ENCODE results near the gene NELFA.

NELFA gene

DNA sequence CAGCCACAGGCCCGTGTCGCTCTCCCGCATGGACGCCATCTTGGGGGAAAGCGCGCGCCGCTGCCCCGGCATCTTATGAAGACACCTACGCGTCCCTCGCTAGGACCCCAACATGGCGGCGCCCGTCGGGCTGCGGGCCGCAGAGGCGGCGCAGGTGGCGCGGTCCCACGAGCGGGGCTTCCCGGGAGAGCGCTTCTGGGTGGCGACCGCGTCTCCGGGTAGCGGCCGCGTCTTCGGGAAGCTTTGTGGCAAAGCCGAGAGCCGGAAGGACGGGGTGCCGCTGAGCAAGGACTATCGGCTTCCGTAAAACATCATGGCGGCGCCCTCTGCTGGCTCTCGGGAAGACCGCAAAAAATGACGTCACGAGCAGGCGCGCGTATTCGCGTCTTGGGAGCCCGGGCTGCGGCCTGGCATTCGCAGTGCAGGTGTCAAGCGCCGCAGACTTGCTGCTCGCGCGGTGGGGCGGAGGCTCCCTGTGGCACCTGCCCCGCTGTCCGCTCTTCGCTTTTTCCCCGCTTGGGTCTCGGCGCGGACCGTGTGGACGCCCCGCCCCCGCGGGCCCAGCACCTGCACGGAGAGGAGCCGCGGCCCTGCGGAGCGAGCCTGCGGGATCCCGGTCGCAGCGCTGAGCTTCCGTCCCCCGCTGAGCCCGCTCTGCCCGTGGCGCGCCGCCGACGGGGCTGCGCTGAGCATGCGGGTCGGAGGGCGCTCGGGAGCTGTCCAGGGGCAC, at the start of gene NELFA:
NELFA (minus strand) TSS at position 54 of the 730 bp plus-strand sequence; CDS start at position 39, 15 bp downstream.
- DNase-seq = peak; percentile 73

DNA sequence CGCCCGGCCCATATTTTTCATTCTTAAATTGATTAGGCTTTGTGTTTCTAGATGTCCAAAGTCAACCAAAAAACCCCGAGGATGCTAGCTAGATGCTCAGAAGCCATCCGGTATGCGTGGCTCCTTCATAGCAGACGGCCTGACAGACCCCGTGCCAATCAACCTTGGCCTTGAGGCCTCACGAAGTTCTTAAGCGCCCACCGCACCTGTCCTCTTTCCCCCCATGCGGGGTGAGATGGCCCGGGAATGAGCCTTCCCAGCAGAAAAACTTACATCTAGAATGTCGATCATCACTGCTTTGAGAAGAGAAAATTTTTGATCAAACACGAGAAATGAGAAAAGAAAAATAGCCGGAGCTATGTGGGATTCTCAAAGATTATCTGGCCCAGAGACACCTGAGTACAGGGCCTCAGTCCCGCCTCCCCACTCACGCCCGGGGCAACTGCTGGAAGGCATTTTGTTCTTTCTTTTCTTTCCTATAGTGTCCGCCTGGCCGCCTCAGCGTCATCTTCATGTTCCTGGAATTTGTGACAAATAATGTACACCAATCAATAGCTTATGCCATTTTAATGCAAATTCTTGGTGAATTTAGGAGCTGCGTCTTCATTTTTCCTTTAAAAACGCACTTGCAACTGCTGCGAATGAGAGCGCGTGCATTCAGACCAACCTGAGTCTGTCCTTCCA, 48.8 kb upstream of the NELFA start:
- DNase-seq = no peak

DNA sequence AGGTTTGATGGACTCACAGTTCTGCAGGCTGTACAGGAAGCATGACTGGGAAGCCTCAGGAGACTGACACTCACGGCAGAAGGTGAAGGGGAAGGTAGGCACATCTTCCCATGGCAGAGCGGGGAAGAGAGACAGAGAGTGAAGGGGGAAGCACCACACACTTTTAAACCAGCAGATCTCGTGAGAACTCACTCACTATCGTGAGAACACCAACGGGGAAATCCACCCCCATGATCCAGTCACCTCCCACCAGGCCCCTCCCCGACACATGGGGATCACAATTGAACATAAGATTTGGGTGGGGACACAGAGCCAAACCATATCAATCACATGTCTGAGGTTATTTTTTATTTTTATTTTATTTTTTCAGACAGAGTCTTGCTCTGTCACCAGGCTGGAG, 45.4 kb upstream of the NELFA start:
- DNase-seq = no peak

DNA sequence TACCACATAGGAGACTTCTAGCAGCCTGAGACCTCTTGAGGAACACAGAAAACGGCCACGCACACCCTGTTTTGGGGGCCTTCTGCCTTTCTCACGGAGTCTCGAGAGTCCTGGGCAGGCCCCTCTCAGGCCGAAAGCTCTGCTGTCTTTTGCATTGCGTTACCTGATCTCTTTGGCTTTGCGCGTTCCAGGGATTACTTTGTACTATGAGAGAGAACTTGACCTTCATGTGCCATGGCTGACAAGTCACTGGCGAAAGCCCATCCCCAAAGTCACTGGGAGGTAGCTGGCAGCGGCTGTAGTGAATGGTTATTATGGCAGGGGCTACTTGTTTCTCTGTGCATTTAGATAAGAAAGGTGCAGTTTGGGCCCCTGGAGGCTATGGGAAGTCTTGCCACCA, 42.3 kb upstream of the NELFA start:
- DNase-seq = no peak

DNA sequence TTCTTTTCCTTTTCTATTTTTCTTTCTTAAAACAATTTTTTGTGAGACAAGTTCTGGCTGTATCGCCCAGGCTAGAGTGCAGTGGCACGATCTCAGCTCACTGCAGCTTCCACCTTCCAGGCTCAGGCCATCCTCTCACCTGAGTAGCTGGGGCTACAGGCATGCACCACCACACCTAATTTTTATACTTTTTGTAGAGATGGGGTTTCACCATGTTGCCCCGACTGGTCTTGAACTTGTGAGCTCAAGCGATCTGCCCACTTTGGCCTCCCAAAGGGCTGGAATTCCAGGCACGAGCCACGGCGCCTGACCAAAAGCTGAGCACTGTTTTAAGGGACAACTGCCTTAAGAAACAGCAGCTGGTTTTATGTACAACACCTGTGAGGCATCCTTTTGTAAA, 41.0 kb upstream of the NELFA start:
- DNase-seq = no peak

DNA sequence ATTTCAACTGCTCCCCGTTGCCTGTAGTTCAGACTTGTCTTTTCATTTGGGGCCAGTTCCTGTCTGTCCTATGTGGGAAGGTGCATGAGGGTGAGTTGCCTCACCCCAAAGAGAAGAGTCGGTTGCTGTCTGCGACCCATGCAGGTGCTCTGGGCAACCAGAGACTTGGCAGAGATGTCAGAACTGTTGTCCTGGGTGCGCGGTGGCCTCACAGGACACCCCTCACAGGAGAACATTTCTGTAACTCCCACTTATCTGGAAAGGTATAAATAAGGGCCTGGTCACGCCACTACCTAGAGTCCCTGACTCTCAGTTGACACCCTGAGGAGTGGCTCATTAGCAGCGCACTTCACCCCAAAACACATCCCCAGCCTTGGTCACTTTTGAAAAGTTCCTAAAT, 40.6 kb upstream of the NELFA start:
- DNase-seq = no peak

DNA sequence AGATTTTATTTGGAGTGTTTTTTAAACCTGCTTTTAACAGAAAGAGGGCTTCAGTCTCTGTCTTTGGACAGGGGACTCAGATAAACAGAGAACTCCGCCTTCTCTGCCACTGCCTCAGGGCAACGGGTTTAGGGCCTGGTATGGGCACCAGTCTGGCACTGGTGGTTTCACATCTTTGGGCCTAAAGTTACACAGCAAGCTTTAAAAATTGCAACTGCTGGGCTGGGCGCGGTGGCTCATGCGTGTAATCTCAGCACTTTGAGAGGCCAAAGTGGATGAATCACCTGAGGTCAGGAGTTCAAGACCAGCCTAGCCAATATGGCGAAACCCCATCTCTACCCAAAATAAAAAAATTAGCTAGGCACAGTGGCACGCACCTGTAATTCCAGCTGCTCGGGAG, 40.1 kb upstream of the NELFA start:
- DNase-seq = no peak

DNA sequence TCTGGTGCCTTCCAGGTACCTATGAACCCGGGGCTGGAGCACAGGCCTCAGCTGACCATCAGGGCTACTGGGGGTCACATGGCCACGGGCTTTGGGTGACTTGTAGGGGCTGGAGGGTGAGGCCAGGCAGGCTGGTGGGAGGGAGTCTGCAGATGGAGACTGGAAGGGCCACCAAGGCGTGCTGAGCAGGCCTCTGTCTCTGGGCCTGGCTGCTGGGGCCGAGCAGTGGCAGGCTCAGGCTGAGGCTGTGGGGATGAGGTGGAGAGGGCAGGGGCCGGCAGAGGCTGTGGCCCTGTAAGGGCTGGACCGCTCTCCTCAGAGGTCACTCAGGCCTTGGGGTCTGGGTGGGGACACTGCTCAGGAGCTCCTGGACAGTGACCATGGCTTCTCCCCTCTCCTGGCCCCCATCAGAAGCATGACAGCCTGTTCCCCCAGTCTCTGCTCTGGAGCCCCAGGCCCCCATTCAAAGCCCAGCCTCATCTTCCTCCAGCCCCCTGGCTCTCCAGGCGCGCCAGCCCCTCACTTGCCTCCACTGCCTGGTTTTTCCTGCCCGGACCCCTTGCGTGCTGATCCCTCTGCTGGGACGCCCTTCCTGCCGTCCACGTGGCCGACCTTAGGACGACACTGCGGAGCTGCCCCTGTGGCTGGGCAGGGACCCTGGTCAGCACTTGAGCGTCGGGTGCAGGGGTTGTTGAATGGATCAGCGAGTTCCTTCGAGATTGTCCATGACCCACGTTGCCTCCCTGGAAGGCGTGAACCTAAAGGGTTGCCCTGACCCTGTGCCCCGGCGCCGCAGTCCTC, 39.2 kb upstream of the NELFA start:
- no peak for DNase-seq

DNA sequence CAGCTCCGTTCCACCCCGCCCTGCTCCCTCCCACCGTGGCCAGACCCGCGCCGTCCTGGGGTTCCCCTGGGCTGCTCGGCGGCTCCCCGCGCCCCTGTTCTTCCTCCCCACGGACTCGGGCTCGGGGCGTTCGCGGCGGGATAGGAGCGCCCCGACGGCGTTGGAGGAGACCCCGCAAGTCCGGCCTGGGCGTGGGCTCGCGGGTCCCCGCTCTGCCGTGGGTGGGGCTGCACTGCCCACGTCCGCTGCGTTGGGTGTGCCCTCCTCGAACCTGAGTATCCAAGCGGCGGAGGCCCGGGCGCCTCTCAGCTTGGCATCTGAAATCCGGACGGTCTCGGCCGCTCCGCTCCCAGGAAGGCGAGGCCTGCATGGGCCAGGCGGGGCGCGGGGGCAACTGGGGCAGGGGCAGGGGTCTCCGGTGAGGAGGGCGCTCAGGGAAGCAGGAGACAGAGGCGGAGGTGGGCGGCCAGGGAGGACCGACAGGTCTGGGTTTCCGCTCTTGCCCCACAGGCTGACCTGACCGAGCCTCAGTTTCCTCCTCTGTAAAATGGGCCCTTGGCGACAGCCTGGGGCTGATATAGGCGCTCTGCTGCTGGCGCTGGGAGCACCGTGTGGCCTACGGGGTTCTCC, 38.4 kb upstream of the NELFA start:
- no peak for DNase-seq

DNA sequence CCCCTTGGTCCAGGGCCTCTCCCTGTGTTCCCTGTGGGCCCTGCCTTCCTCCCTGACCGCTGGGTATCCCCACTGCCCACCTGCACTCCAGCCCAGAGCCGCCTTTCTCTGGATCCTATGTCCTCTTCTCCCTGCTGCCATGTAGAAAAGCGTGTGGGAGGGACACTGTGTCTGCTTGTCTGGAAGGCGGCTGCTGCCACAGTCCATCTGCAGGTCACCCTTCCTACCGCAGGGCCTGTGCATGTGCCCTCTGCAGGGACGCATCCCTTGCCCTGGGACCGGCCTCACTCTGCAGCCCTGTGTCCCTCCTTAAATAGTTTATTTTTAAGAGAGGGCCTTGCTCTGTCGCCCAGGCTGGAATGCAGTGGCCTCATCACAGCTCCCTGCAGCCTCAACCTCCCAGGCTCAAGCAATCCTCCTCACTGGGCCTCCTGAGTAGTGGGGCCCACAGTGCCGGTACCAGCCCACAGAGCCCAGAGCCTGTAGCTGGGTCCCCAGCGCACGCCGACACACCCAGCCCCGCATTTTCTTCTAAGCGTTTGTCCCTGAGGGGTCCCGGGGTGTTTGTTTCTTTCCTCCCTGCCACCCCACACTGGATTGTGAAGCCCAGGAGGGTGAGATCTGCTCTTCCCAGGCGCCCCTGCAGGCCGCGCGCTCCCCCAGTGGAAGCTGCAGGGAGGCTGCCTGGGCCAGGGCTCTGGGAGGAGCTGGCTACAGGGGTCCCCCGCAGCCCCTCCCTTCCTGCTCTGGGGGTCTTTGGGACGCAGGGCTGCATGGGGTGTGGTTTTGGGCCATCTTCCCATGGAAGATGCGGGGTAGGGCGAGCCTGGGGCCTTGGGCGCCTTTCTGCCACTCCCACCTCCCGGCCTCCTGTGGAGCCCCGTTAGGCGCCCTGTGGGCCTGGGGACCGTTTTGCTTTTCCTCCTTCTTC, 37.5 kb upstream of the NELFA start:
- no peak for DNase-seq

DNA sequence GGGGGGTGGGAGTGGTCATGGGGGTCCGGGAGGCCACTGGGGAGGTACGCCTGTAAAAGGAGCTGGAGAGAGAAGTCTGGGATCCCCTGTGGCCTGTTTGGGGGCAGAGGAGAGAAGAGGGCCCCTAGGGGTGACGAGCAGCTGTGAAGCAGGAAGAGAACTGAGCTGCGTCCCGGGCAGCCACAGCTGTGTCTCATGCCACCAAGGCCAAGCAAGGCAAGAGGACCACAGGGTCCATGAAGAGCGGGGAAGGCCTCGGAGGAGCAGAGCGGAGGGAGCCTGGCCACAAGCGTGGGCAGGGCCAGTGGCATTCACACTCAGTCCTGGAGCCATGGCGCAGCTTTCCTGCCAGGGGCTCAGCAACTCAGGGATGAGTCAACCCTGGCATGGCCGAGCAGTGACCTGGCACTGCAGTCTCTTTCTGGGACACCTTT, 36.8 kb upstream of the NELFA start:
- DNase-seq = no peak

DNA sequence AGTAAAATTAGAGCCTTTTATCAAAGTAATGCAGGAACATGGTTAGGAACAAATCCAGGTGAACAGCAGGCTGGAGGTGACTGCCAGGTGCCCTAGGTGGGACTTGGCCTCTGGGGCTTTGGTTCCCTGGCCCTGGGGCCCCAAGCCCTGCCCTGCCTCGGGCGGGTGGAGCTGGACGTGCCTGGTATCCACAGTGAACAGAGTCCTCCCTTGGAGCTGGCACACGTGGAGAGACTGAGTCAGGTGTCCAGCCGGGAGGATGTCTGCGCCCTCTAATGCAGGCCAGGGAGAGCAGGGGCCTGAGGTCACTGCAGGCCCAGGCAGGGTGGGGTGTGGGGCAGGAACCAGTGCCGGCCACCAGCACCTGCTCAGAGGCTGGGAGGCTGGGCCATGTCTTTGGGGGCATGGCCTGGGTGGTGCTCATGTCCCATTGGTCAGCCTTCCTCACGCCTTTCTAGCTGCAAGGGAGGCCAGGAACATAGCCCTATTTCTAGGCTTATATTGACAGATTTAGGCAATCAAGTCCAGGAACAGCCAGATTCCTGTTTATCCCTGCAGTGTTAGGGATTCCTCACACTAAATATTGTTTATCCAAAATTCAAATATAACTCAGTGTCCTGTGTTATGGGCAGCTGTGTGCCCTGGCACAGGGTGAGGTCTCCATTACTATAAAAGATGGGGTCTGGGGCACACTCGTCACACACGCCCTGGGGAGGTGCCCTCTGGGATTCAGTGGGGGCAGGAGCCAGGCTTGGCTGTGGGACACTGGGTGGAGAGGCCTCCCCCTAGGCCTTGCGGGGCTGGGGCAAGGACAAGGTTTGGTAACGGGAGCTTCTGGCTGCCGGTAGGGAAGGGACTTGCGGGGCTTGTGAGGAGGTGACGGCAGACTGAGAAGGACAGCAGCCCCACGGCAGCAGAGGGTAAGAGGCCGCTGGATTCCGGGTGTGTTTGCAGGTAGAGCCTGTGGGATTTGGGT, 36.1 kb upstream of the NELFA start:
- DNase-seq = no peak

DNA sequence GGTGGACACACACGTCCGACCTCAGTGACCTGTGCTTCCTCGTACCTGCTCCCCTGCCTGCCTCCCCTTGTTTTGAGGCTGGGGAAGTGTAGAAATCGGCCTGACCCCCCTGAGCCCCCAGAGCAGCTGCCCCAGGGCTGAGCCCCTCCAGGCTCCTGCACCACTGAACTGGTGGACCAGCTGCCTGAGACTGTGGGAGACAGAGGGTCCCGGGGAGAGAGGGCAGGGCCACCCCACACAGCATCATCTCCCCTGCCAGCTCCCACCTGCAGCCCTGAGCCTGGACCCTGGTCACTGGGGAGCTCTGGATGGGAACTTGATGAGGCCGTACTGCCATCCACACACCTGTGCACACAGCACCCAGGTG, 35.3 kb upstream of the NELFA start:
- no peak for DNase-seq

DNA sequence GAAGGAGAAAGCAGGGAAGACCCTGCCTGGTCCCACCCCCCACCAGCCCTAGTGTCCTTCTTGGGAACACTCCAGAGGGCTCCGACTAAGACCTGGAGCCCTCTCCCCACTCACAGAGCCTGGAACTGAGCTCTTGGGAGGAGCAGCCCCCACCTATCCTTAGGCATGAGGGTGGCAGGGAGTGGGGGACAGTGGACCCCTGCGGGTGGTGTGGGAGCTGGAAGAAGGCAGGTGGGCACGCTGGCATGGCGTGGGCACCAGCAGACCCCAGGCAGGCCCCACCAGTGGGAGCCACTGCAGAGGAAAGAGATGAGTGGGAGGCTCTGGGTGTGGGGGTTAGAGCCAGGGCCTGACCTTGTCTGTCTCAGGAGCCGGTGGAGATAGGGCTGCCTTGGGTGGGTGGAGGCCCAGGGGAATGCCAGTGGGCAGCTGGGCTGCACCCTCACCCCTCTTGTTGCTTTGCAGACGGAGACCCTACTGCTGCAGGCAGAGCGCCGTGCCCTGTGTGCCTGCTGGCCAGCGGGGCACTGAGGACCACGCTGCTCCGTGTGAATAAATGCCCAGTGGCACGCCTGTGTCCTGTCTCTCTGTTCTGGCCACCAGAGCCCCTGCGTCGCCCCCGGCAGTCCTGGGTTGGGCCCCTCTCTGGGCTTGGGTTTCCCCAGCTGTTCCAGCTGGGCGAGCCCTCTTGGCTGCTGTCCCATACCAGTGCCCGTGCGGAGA, 34.8 kb upstream of the NELFA start:
- no peak for DNase-seq

DNA sequence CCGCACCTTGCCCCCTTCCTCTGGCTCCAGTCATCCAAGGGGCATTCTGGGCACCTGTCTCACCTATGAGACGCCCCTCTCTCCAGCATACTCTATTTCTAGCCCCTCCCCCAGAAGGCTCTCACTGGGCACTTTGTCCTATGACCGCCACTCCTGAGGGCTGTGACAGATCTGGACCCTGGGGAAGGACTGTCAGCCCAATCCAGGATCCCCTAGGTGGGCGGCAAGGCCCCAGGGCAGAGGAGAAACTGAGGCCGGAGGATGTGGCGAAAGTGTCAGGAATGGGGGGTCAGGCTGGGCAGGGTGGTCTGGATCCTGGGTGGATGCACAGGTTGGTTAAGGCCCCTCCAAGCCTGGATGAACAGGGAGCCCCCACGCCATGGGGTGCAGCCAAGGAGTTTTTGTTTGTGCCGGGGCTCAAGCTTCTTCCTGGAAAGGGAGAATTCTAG, 34.2 kb upstream of the NELFA start:
- no peak for DNase-seq

DNA sequence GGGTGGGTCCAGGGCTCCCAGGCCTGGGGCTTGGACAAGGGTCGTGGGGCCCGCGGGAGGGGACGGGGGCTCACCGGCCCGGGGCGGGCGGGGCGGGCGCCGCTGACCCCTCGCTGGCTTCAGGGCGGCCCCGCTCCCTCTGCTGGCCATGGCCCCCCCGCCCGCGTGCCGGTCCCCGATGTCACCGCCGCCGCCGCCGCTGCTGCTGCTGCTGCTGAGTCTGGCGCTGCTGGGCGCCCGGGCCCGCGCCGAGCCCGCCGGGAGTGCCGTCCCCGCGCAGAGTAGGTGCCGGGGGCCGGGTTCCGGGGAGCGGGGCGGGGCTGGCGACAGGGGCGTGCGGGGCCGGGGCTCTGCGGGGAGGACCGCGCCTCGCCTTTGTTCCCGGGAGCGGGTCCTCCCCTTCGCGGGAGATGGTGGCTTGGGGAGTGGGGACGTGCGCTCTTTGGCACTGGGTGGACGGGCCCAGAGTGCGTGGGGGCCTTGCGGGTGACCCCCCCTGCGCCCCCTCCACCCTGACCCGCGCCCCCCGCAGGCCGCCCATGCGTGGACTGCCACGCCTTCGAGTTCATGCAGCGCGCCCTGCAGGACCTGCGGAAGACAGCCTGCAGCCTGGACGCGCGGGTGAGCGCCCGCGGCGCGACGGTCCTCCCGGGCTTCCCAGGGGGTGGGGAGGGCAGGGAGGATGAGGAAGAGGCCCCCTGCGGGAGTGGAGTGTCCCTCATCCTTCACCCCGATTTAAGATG, 33.6 kb upstream of the NELFA start:
- DNase-seq = no peak

DNA sequence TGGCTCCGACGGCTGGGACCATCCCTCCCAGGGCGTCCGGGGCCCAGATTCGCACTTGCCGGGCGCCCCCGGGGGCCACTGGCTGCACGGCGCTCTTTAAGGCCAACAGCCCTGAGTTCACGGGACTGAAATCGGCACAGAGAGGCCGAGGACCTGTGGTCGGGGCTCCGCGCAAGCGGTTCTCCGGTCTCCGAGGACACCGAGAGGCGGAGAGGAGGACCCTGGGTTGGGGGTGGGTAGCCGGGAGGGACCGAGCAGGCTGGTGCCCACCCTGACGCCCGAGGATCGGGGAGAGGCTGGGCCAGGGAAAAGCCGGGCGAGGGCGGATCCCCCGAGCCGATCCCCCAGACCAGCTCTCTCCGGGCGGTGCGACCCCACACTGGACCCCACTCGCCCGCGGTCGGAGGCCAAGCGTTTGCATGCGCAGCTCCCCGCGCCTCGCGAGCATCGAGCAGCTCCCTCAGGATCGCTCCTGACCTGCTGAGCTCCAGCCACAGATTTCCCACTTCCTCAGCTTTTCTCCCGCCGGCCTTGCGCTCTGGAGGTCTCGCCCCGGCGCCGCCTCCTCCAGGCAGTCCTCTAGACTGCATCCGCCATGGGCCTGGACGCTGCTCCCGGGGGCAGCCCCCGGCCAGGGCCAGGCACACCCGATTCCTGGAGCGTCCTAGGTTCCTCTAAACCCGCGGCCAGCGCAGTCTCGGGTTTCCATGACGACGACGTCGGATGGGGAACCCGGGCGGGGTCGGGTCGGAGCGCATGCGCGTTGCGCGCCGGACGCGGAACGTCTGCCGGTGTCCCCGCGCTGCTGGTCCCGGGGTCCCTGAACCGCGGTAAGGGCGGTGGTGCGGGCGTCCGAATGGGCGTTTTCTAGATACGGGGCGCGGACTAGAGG, 32.7 kb upstream of the NELFA start:
- DNase-seq = no peak
